Fibroblast of skin of right biceps (primary cell): ENCODE results near the gene NR1D2.

Experiments
- DNase-seq: peaks from one replicate; pipeline ENCODE4 v3.0.0-alpha.2; 2013

Gene NR1D2

DNA sequence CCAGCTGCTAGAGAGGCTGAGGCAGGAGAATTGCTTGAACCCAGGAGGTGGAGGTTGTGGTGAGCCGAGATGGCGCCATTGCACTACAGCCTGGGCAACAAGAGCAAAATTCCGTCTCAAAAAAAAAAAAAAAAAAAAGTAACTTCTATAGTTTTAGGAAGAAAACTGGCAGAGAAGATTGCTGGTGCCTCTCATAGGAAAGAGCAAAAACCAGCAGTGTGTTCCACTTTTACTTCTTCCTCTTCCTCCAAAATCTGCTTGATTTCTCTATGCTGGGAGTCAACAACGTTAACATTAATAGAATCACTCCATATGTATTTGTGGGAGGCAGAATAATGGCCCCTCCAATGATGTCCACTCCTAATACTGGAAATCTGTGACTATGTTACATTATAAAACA, 12.5 kb upstream of the NR1D2 start:
- no peak for DNase-seq

DNA sequence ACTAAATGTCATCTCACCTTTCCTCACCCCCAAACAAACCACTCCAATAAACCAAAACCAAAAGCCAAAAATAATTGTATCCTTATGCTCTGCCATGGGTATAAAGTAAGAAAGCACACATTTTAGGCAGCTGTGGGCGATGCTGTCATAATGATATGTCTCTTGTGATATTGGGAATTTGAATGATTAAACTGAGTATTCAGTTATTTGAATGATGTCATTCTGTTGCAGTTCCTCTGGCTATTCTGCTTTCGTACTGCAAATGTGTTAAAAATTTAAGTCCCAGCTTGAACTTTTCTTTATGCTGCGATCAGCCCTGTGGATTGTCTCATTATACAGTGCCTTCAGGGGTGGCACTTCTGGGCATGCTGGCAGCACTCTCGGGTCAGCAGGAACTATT, 10.8 kb upstream of the NR1D2 start:
- no peak for DNase-seq

DNA sequence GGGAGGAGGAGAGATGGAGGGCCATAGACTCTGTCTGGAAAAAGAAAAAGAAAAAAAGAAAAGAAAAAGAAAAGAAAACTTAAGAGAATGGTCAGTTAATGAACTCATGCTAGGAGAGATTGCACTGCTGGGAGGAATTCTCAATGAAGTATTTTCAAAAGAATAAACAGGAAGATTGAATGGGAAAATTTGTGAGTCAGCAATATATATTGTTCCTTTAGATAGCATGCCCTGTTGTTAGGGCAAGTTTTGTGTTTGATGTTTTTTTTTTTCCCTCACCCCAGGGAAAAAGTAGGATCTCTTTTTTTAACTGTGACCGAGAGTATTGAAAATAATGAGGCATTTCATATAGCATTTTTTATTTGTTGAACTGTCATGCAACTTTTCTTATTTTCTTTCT, 7.8 kb upstream of the NR1D2 start:
- DNase-seq, result no peak

DNA sequence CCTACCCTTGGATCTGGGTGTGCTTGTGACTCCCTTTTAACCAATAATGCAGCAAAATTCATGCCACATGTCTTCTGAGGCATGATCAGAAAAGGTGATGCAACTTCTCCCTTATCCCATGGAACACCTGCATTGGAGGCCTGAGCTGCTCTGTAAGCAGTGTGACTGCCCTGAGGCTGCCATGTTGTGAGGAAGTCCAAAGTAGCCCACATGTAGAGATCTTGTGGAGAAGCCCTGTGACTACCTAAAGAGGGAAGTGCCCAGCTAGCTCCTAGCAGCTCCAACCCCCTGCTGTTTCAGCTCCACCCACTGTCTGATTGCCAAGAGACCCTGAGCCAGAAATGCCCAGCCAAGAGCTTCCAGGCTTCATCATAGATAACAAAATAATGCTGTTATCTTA, 6.4 kb upstream of the NR1D2 start:
- DNase-seq, result no peak

DNA sequence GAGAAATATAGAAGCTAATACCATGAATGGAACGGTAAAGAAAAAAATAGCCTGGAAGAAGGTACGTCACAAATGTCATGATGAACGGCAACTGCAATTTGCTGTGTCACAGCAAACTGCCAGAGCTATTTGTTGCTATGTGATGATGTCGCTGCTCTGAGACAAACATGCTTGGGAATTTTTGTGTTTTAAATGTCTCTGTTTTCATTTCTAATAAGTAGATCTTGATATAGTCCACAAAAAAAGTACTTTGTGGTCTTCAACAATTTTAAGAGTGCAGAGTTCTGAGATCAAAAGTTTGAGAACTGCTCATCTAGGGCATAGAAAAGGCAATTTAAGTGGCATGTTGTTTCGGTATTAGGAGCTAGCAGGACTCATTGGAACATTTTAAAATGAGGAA, 4.3 kb upstream of the NR1D2 start:
- DNase-seq, result no peak

DNA sequence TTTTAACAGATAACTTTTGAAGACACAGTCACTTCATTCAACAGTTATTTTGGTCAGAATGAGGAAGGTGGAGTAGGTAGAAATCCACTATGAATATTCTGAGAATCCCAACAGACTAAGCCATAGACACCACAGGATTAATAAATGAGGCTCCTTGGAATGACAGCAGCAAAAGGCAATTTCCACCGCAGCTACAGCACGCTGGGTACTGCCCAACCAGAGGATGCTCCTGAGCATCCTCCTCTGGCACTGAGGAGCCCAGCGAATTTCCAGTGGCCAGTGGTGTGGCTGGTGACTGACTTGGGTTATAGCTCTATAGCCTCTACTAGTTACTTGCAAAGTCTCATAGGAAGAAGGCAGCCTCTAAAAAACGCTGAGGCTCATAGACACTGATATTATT, 3.6 kb upstream of the NR1D2 start:
- no peak for DNase-seq

DNA sequence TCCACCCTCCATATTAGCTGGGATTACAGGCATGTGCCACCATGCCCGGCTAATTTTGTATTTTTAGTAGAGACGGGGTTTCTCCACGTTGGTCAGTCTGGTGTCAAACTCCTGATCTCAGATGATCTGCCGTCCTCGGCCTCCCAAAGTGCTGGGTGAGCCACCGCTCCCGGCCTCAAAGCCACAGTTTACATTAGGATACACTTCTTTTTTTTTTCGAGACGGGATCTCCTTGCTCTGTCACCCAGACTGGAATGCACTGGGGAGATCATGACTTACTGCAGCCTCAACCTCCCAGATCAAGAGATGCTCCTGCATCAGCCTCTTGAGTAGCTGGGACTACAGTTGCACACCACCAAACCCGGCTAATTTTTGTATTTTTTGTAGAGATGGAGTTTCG, 2.5 kb upstream of the NR1D2 start:
- no peak for DNase-seq

DNA sequence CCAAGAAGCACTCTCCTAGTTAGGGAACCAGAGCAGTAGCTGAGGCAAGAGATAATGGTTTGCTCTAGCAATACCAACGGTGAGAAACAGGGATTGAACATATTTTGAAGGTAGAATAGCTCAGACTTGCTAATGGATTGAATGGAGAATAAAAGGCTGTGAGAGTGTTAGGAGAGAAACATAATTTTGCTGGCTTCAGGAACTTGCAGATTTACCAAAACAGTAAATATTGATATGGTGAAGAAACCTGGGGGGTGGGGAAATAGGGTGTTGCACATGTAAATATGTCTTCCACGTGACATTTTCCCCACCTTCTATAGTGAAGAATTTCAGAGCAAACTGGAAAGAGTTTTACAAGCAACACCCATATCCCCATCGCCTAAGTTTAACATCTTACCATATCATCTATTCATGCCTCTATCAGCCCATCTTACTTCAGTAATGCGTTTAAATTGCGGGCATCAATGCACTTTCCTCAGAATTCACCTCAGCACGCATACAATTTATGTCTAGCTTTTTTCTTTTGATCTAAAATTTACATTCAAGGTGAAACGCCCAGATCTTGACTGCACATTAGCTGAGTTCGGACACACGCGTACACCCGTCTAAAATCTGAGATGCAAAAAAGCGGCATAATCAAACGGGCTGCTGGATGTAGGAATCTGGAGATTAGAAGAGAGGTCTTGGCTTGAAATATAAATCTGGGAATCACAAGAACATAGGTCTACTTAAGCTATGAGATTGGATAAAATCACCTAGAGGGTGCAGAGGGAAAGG, 891 bp upstream of the NR1D2 start:
- DNase-seq, result no peak

DNA sequence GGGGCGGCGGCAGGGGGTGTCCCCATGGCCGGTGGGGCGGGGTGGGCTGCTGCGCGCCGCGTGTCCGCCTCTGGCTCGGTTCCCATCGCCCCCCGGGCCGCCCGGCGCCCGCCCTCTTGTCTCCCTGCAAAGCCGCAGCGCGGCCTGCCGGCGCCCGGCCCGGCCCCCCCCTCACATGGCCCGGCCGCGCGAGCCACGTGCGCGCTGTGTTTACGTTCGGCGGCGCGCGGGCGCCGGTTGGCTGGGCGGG, 502 bp downstream of the NR1D2 start:
- DNase-seq, result no peak

DNA sequence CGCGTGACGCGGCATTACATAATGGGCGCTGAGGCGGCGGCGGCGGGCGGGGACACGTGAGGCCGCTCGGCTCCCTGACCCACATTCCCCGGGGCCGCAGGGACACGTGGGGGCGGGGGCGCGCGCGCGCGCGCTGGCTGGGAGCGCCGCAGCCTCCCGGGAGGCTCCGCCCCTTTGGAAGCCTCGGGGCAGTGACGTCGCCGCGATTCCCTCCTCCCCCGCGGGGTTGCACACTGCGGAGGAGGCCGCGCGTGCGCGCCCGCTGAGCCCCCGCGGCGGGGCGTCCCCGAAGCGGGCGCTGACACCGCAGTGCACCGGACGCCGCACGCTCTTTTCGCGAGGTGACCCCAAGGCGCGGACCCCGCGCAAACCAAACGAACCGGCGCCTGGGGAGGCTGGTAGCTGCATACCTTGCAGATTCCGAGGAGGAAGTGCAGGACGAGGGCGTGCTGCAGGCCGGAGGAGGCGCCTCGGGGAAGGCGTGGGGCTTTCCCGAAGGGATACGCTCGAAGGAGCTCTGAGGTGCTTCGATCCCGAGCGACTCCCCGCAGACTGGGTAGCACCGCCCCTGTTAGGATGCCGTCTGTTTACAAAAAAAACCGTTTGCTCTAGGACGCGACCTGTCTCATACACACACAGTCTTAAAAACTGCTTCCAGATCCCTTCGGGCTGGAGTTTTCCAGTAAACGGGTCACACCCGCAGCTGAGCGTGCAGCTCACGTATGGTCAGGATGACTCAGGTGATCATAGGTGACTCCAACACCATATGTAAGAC, 1.0 kb downstream of the NR1D2 start:
- peak; percentile 98 for DNase-seq

DNA sequence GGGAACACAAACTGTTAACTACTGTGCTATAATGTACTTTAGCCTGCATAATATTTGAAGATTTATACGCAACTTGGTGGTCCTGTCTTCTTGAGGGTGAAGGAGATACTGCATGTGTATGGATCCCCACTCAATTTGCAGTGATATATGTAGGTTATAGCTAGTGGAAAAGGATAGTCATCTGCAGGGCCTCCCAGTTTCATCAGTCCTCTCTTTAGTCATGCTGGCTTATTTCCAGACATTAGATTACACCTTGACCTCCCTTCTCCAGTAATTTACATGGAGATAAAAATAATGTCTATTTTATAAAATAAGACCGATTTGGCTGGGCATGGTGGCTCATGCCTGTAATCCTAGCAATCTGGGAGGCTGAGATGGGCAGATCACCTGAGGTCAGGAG, 3.7 kb downstream of the NR1D2 start:
- DNase-seq, result peak; percentile 34

DNA sequence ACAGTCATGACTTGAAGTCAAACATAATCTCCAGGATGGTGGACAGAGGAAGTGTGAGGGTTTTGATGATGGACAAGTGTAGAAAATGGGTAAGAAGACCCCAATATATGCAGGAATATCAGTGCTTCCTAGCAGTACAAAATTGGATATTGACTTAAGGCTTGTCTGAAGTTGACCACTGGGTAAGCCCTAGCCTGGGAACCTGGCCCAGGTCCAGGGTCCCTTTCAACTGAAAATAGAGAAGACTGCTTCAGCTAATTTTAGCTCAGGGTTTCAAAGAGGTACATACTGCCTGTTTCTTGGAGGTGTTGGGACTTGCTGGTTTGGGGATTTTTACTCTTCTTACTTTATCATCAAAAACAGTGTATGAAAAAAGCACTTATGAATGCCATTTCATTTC, 4.7 kb downstream of the NR1D2 start:
- DNase-seq, result no peak

DNA sequence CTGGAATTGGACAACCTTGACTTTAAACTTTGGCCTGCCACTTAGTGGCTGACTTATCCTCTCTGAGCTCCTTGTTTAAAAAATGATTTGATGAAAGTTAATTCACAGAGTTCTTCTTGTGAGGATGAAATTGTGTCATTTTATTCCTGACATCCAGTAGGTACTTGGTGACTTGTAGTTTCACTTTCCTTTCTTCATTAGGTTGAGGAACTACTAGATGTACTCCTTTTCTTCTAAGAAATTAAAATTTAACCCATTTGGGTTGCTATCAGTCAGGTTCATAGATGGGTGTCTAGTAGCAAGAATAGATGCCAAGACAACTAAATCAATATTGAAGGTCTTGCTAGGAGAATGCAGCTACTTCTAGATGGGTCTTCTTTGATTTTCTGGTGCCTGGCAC, 5.2 kb downstream of the NR1D2 start:
- no peak for DNase-seq

DNA sequence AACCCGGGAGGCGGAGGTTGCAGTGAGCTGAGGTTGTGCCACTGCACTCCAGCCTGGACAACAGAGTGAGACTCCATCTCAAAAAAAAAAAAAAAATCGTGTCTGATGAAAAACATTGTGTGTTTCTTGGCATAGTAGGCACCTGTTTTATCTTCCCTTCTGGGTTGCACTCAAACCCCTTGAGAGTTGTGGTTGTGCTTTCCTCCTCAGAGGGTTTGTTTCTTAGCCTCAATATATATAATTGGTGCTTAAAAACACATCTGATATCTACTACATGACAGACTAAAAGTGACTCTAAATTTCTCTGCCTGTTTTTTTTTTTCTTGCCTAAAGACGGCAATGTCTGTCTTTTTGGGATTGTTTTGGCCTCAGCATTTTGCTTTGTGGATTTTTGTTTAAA, 7.6 kb downstream of the NR1D2 start:
- DNase-seq, result no peak

DNA sequence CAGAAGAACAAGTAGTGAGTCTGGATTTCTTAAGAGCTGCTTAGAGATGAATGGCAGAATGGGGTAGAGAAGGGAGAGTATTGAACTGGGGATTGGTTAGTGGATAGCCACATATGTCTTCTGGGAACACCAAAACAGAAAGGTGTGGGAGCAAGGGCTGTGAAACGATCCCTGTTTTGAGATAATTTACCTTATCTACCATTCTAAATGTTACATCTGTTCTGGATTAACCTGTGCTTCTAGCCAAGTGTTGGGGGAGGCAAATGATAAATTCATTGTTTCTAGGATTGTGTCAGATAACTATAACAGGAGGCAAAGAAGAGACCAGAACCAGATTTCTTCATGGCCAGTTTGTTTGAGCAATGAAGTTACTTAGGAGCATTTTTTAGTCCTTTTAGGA, 8.4 kb downstream of the NR1D2 start:
- DNase-seq, result no peak

DNA sequence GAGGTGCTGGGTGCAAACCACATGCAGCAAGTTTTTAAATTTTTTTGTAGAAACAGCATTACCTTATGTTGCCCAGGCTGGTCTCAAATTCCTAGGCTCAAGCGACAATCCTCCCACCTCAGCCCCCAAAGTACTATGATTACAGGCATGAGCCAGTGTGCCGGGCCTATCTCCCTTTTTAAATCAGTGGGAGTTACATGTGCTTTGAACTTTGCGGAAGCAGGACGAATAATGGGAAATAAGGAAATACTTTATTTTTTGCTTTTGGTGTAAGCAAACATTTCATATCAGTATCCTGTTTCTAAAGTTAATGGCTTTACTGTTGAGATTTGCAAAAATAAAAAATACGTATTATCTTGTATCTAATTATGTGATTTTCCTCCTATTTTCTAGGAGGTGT, 9.1 kb downstream of the NR1D2 start:
- DNase-seq, result no peak

DNA sequence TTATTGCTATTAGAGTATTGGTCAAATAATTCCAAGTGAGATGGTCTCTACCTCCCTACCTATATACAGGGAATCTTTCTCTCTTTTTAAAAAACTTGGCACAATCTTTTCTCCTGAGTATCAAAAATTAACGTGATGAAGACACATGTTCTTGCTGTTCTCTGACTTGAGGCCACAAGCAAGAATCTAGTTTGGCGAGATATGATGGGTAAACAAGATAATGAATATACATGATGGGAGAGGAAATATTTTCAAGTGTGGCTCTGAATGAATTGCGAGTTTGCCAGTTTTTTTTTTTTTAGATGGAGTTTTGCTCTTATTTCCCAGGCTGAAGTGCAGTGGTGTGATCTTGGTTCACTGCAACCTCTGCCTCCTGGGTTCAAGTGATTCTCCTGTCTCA, 11.6 kb downstream of the NR1D2 start:
- no peak for DNase-seq

DNA sequence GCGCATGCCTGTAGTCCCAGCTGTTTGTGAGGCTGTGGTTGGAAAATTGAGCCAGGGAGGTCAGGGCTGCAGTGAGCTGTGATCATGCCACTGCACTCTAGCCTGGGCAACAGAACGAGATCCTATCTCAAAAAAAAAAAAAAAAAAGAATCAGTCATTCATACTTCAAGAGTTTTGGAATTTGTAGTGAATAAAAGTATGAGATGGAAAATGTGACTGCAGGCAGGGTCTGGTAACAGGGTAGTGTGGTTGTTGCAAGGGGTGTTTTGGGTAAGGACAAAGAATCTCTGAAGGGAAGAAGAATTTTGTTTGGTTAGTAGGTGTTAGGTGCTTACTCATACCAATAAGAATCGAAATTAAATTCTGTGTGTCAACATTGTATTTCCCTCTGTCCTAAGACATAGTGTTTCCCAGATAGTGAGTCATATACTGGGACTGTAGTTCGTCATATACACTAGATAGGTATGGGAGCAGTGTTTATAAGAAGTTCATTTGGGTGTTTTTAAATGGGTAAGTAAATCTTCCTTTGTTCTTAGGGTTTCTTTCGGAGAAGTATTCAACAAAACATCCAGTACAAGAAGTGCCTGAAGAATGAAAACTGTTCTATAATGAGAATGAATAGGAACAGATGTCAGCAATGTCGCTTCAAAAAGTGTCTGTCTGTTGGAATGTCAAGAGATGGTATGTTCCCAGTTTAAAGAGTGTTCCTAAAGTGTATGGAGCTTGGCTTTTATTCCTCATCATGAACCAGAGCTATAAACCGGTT, 14.2 kb downstream of the NR1D2 start:
- DNase-seq, result peak; percentile 92

DNA sequence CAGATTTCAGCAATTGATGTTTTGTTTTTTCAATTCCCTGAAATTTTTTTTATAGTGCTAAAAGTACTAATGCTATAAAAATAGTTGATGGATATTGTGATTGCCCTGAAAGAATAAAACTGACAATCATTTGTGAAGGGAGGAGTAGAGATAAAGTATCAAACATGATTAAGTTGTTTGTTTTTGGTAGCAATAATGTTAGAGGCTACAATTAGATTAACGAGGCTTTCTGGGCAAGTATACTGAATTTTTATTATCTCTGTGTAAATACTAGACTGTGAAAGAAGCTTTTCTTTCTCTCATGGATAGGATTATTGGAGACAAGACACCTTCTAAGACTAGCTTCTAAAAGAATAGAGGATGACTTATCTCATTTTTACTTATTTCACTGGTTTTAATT, 15.6 kb downstream of the NR1D2 start:
- DNase-seq, result no peak

DNA sequence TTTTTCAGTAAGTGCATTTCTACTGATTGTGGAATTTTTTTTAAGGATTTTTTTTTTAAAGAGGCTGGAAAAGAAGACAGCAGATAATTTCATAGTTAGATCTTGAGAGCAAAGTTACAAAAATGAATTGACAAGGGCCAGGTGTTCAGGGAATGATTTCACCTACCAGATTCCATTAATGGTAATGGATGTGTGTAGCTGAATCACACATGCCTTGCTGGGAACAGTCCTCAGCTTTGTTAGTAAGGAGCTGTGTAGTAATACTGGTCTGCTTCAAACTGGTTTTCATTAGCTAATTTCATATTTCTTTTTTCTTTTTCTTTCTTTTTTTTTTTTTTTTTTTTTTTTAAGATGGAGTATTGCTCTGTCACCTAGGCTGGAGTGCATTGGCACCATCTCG, 16.0 kb downstream of the NR1D2 start:
- DNase-seq, result no peak

DNA sequence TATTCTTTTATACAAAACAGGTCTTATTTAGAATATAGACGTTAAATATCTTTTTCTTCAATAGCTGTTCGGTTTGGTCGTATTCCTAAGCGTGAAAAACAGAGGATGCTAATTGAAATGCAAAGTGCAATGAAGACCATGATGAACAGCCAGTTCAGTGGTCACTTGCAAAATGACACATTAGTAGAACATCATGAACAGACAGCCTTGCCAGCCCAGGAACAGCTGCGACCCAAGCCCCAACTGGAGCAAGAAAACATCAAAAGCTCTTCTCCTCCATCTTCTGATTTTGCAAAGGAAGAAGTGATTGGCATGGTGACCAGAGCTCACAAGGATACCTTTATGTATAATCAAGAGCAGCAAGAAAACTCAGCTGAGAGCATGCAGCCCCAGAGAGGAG, 16.8 kb downstream of the NR1D2 start:
- DNase-seq, result no peak

DNA sequence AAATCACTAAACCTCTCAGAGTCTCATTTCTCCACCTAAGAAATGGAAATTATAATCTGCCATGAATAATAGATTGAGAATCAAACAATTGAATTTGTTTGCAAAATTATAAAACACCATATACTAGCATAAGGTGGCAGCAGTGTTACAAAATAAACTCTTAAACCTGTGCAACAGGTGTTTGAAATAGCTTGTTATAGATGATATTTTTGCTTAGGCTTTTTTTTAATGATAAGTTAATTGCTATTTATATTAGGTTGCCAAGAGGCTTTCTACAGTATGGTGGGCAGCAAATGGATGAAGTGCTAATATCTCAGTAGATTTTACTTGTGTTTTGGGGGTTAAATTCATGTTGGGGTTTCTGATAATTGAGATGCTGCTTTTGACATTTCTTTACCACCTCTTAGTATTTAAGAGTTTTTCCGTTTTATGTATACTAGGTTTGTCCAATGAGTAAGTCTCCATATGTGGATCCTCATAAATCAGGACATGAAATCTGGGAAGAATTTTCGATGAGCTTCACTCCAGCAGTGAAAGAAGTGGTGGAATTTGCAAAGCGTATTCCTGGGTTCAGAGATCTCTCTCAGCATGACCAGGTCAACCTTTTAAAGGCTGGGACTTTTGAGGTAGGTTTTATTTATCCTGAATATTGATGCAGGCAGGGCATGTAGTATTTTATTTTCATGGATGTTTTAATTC, 19.6 kb downstream of the NR1D2 start:
- DNase-seq, result peak; percentile 39

DNA sequence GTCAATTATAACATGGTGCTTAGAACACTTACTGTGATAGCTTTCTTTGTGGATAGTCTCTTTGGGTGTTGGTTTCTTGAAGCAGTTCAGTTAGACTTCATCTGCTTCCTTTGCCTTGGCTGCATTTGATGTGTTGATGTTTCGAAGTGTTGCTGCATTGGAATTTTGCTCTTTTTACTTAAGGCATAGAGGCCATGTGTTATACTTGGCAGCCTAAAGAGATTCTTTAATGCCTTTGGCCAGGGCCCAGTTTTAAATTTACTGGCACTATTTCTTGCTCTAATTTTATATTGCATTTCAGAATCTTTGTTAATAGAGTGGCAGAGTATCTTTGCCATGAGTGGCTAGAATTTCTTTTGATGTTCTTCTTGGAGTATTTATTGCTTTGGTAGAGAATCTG, 21.2 kb downstream of the NR1D2 start:
- DNase-seq, result peak; percentile 74
